Stomach (tissue), 9 donors: Measurements from ENCODE around the gene CD2AP. TPM values are rescaled to one million over a fixed set of nuclear protein-coding genes. Genes with fewer than 3 reads are reported as not detected.

Experiments
- DNase-seq, 2 donors: peaks; one replicate each; pipeline versions ENCODE4 v3.0.0 to v3.0.0-alpha.2; 2013 to 2019
- H3K27ac ChIP-seq, 5 donors: fragments of 200-600 bp in 4 of 5; sonication (generic) in 4 of 5; one replicate each; pipeline ENCODE4 v1.5.1; 2013 to 2019; ENCODE audit warnings: mild to moderate bottlenecking in 1 of 5, moderate library complexity in 1 of 5
- H3K27me3 ChIP-seq, 3 donors: fragments of 200-600 bp; sonication (generic); one replicate each; pipeline ENCODE4 v1.5.1; 2017 to 2019; ENCODE audit warnings: mixed run types in 1 of 3
- H3K36me3 ChIP-seq, 4 donors: fragments of 200-600 bp; sonication (generic); 1 replicate in 3 of 4; 2 replicates in 1 of 4; pipeline ENCODE4 v1.5.1; 2016 to 2019
- H3K4me1 ChIP-seq, 4 donors: fragments of 200-600 bp; sonication (generic); one replicate each; pipeline ENCODE4 v1.5.1; 2016 to 2019
- H3K4me3 ChIP-seq, 4 donors: fragments of 200-600 bp; sonication (generic) in 3 of 4; one replicate each; pipeline ENCODE4 v1.5.1; 2016 to 2019; ENCODE audit warnings: mild to moderate bottlenecking in 1 of 4
- H3K9me3 ChIP-seq, 4 donors: fragments of 200-600 bp; sonication (generic); one replicate each; pipeline ENCODE4 v1.5.1; 2016 to 2019
- CTCF ChIP-seq, 7 experiments: fragments of 450-650 bp in 4 of 7; fragments of 200-600 bp in 3 of 7; sonication (generic) in 3 of 7; IDR thresholded peaks; one replicate each; pipeline ENCODE4 v1.5.1; 2016 to 2019; ENCODE audit warnings: antibody characterized with exemption in 7 of 7, control low read depth in 2 of 7, mild to moderate bottlenecking in 1 of 7
- EP300 ChIP-seq: sonication (generic); formaldehyde crosslinking; IDR thresholded peaks from one replicate; pipeline ENCODE4 v1.6.1; 2017; ENCODE audit warnings: antibody characterized with exemption
- POLR2A ChIP-seq, 4 donors: fragments of 450-650 bp; IDR thresholded peaks; one replicate each; pipeline ENCODE4 v1.6.1; 2016; ENCODE audit warnings: antibody characterized with exemption in 4 of 4, control low read depth in 2 of 4, mild to moderate bottlenecking in 1 of 4, moderate library complexity in 1 of 4
- POLR2AphosphoS5 ChIP-seq, 3 donors: sonication (generic); formaldehyde crosslinking; IDR thresholded peaks; one replicate each; pipeline ENCODE4 v1.6.1; 2016; ENCODE audit warnings: antibody characterized with exemption in 3 of 3
- WGBS, 5 donors: extraction: QIAGEN DNeasy Blood & Tissue Kit in 3 of 5; methylation state at CpG; one replicate each; pipeline versions ENCODE4 v1.1.5 to v1.1.7; 2013 to 2018; 5-methylcytosine and 5-hydroxymethylcytosine counted together
- intact Hi-C: fragments of 100-400 bp; cut with DNase I; formaldehyde crosslinking; loops from one replicate; pipeline ENCODE4 v1.15.1; 2023; ENCODE audit warnings: low total_unique reads
- polyA plus RNA-seq, 3 donors: library from polyadenylated mRNA; stranded (reverse); fragments of 200-250 nt; gene quantifications; one replicate each; pipeline ENCODE4 v1.2.3, GENCODE V29; 2013
- total RNA-seq, 5 donors: library from RNA; depleted of rRNA; stranded (reverse); fragments of >200 nt; gene quantifications; one replicate each; pipeline versions ENCODE4 v1.1.0 to v1.2.3, GENCODE V29; 2014 to 2016
- donor health status: healthy with polysubstance abuse.
- donor health status: Bipolar disorder and iron deficiency.
- donor health status: healthy.

CD2AP gene
- total and polyA plus RNA-seq, 8 donors = 10.3 to 118 (median 46.9) TPM

DNA sequence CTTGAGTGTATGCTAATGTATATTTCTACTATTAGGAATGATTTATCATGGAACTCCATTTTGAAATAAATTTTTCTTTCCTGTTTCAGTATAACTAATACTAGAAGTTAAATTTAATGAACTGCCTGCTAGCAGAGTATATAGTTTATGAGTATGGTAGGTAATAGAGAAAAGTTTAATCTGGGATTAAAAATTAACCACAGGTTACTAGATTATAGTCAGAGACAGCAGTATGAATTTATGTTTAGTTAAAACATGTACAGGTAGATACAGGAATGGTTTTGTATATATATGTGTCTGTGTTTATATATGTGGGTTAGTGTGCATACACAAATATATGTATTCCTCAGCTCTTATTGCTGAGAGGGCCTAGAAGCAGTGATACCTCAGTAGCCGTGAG lies 32.3 kb downstream of the CD2AP start:
- H3K9me3 ChIP-seq = peaks cover 0 to 19% (median 9%) of the 10 kb centered on the region in 4 donors
- intact Hi-C loops = no loop called here
- H3K27me3 ChIP-seq = no peaks in the 10 kb centered on the region
- TF ChIP-seq POLR2A (IDR thresholded peaks at IDR 0.05) (no peak), POLR2AphosphoS5 (IDR thresholded peaks at IDR 0.05) (no peak), EP300 (no peak), CTCF (IDR thresholded peaks at IDR 0.05) (no peak)
- 56 to 82% (median 65%) methylated on average over 1 of the region's 1 CpG for WGBS, 5 donors
- H3K4me1 ChIP-seq = peaks cover 0 to 26% (median 7%) of the 10 kb centered on the region in 4 donors
- H3K4me3 ChIP-seq = no peak overlapping the region
- peaks cover 0 to 29% (median 28%) of the 10 kb centered on the region in 4 donors for H3K36me3 ChIP-seq
- H3K27ac ChIP-seq = no peak overlapping the region
- no peak for DNase-seq

- no peaks in the 10 kb centered on the region for H3K27me3 ChIP-seq
- H3K27ac ChIP-seq = no peak overlapping the region
- H3K36me3 ChIP-seq = peaks cover 0 to 26% (median 21%) of the 10 kb centered on the region in 4 donors
- H3K4me1 ChIP-seq = peaks cover 0 to 19% (median 7%) of the 10 kb centered on the region in 4 donors
- TF ChIP-seq POLR2A (IDR thresholded peaks at IDR 0.05) (no peak), EP300 (no peak), POLR2AphosphoS5 (IDR thresholded peaks at IDR 0.05) (no peak), CTCF (IDR thresholded peaks at IDR 0.05) (no peak)
- intact Hi-C loops = no loop called here
- no peak overlapping the region for H3K4me3 ChIP-seq
- no peak for DNase-seq
- H3K9me3 ChIP-seq = peaks cover 0 to 19% (median 9%) of the 10 kb centered on the region in 4 donors
These were observed 35.3 kb downstream of the CD2AP start for GRCh38 chr6:47512872-47513271.

DNA sequence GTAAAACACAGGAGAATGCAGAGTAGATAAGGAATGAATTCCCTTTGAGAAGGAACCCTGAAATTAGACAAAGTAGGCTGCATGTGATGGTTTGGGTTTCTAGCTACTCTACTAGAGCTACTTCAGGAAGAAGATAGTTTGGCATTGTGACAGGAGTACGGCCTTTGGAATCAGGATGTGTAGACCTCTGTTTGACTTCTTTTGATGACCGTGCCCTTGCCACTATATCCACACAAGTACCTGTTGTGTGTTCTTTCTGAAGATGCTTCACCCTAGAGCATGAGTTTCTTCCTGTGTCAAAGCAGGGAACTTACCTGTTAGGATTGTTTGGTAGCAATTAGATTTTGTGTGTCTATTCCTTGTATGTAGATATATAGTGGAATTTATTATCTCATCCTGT lies 41.7 kb downstream of the CD2AP start:
- DNase-seq = peak in 1 of 2 donors; percentile 41
- peaks cover 0 to 33% (median 13%) of the 10 kb centered on the region in 4 donors for H3K4me1 ChIP-seq
- TF ChIP-seq EP300 (no peak), POLR2A (IDR thresholded peaks at IDR 0.05) (no peak), POLR2AphosphoS5 (IDR thresholded peaks at IDR 0.05) (no peak), CTCF (IDR thresholded peaks at IDR 0.05) (no peak)
- intact Hi-C loops = no loop called here
- peaks cover 0 to 10% (median 3%) of the 10 kb centered on the region in 4 donors for H3K36me3 ChIP-seq
- H3K9me3 ChIP-seq = no peaks in the 10 kb centered on the region
- WGBS, 5 donors = 39 to 83% (median 58%) methylated on average over 2 of the region's 2 CpGs
- no peak overlapping the region for H3K4me3 ChIP-seq
- no peaks in the 10 kb centered on the region for H3K27me3 ChIP-seq
- H3K27ac ChIP-seq = no peak overlapping the region

DNA sequence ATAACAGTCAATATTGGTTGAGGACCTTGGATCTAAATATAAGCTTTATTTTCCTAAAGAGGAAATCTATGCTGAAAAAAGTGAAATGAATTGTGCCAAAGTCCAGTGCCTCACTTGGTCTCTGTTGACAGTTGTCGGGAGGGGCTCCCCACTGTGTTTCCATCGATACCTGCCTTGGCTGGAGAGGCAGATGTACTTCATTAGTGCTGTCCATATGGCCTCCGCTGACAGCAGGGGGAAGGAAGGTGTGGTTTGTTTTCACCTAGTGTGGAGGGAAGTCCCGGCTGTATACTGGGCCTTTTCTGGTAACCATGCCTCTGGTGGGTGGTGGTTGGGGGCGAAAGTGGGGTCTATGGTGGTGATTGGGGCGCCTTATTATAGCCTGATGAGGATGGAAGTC lies 42.7 kb downstream of the CD2AP start:
- H3K4me3 ChIP-seq = no peak overlapping the region
- intact Hi-C loops = no loop called here
- H3K27me3 ChIP-seq = no peaks in the 10 kb centered on the region
- no peak overlapping the region for H3K27ac ChIP-seq
- TF ChIP-seq POLR2A (IDR thresholded peaks at IDR 0.05) = no peak
- H3K36me3 ChIP-seq = peaks cover 0 to 10% (median 3%) of the 10 kb centered on the region in 4 donors
- WGBS, 5 donors = 59 to 89% (median 68%) methylated on average over 6 of the region's 6 CpGs
- H3K9me3 ChIP-seq = no peaks in the 10 kb centered on the region
- peaks cover 0 to 43% (median 18%) of the 10 kb centered on the region in 4 donors for H3K4me1 ChIP-seq
- DNase-seq = peak in 1 of 2 donors; percentile 70

- WGBS, 5 donors = 76 to 82% (median 78%) methylated on average over 6 of the region's 6 CpGs
- Histone ChIP-seq H3K36me3 (peaks cover 0 to 6% (median 2%) of the 10 kb centered on the region in 4 donors), H3K27me3 (no peaks in the 10 kb centered on the region), H3K9me3 (no peaks in the 10 kb centered on the region), H3K4me1 (peaks cover 0 to 55% (median 21%) of the 10 kb centered on the region in 4 donors), H3K27ac (no peak overlapping the region), H3K4me3 (no peak overlapping the region)
- intact Hi-C loops = no loop called here
- no peak for DNase-seq
- no peak for TF ChIP-seq POLR2A (IDR thresholded peaks at IDR 0.05)
- no peak for TF ChIP-seq CTCF (IDR thresholded peaks at IDR 0.05)
- no peak for TF ChIP-seq EP300
- no peak for TF ChIP-seq POLR2AphosphoS5 (IDR thresholded peaks at IDR 0.05)
These were observed 44.4 kb downstream of the CD2AP start for GRCh38 chr6:47521961-47522360.
